SK-N-SH (cell line): Measurements from ENCODE around the gene TFPT. TPM values are rescaled to one million over a fixed set of nuclear protein-coding genes. Genes with fewer than 3 reads are reported as not detected.

Experiments used
- CTCF ChIA-PET: fragments of 300-600, 350-600 bp; formaldehyde crosslinking; extraction: SDS; loops from one replicate; lab custom pipeline; 2021; lab: Yijun Ruan, JAX
- POLR2A ChIA-PET: fragments of 350-600 bp; sonication (Branson Sonifier 250); formaldehyde crosslinking; extraction: SDS; loops from one replicate; lab custom pipeline; 2020; ENCODE audit warnings: antibody characterized with exemption, inconsistent platforms; lab: Yijun Ruan, JAX
- DNase-seq: peaks from one replicate; pipeline ENCODE4 v3.0.0; 2012
- H2AFZ ChIP-seq: fragments of 200-600 bp; sonication (generic); 2 replicates; pipeline ENCODE4 v1.8.1; 2016; ENCODE audit warnings: antibody characterized with exemption, mild to moderate bottlenecking, low read depth
- H3F3A ChIP-seq: fragments of 200-600 bp; sonication (generic); replicated peaks from 2 replicates; pipeline ENCODE3; 2016; ENCODE audit warnings: antibody characterized with exemption, mild to moderate bottlenecking; ENCODE audit not compliant: insufficient read depth
- H3K27ac ChIP-seq, 2 experiments: fragments of 200-500 bp in 1 of 2; fragments of 200-600 bp in 1 of 2; sonication (Bioruptor generic) in 1 of 2; sonication (generic), shearing (Covaris generic) in 1 of 2; 2 replicates each; pipeline versions ENCODE4 v1.5.1 to v1.6.1; 2014 to 2016; ENCODE audit warnings: low read depth in 2 of 2, inconsistent platforms in 1 of 2, low read length in 1 of 2, mild to moderate bottlenecking in 1 of 2, mixed read lengths in 1 of 2
- H3K27me3 ChIP-seq: fragments of 200-600 bp; sonication (generic), shearing (Covaris generic); 2 replicates; pipeline ENCODE4 v1.6.1; 2016; ENCODE audit warnings: mixed run types; ENCODE audit not compliant: insufficient read depth
- H3K36me3 ChIP-seq, 2 experiments: fragments of 200-500 bp in 1 of 2; fragments of 200-600 bp in 1 of 2; sonication (Bioruptor generic) in 1 of 2; sonication (generic) in 1 of 2; replicated peaks in 1 of 2; 2 replicates each; pipeline versions ENCODE3 to v1.5.1; 2014 to 2016; ENCODE audit warnings: low read length in 1 of 2, mild to moderate bottlenecking in 1 of 2; ENCODE audit not compliant: insufficient read depth in 2 of 2, control insufficient read depth in 1 of 2
- H3K4me1 ChIP-seq, 2 experiments: fragments of 200-500 bp in 1 of 2; fragments of 200-600 bp in 1 of 2; sonication (Bioruptor generic) in 1 of 2; sonication (generic), shearing (Covaris generic) in 1 of 2; 2 replicates each; pipeline versions ENCODE4 v1.5.1 to v1.6.1; 2014 to 2016; ENCODE audit warnings: low read depth in 1 of 2, low read length in 1 of 2, mixed run types in 1 of 2; ENCODE audit not compliant: insufficient read depth in 2 of 2, control insufficient read depth in 1 of 2
- H3K4me2 ChIP-seq: fragments of 200-600 bp; sonication (generic), shearing (Covaris generic); 2 replicates; pipeline ENCODE4 v1.6.1; 2017; ENCODE audit warnings: mixed run types
- H3K4me3 ChIP-seq, 2 experiments: fragments of 200-500 bp in 1 of 2; fragments of 200-600 bp in 1 of 2; sonication (Bioruptor generic) in 1 of 2; sonication (generic), shearing (Covaris generic) in 1 of 2; 2 replicates each; pipeline versions ENCODE4 v1.5.1 to v1.8.1; 2014 to 2016; ENCODE audit warnings: low read depth in 2 of 2, inconsistent platforms in 1 of 2, low read length in 1 of 2, mild to moderate bottlenecking in 1 of 2, mixed read lengths in 1 of 2, moderate library complexity in 1 of 2
- H3K79me2 ChIP-seq: fragments of 200-600 bp; sonication (generic); 2 replicates; pipeline ENCODE4 v1.8.1; 2017; ENCODE audit warnings: mild to moderate bottlenecking; ENCODE audit not compliant: insufficient read depth
- H3K9ac ChIP-seq: fragments of 200-600 bp; sonication (generic); 2 replicates; pipeline ENCODE4 v1.6.1; 2017; ENCODE audit warnings: mixed run types
- H3K9me2 ChIP-seq: fragments of 200-600 bp; sonication (generic); 2 replicates; pipeline ENCODE4 v1.6.1; 2017; ENCODE audit warnings: mixed run types
- H3K9me3 ChIP-seq: fragments of 200-600 bp; sonication (generic); 2 replicates; pipeline ENCODE4 v1.6.1; 2017; ENCODE audit warnings: mixed run types, mild to moderate bottlenecking, moderate library complexity
- H4K20me1 ChIP-seq: fragments of 200-600 bp; sonication (generic); 2 replicates; pipeline ENCODE4 v1.6.1; 2017; ENCODE audit warnings: mild to moderate bottlenecking, mixed run types; ENCODE audit not compliant: insufficient read depth
- CHD2 ChIP-seq: fragments of 150-350 bp; IDR thresholded peaks from 2 replicates; pipeline ENCODE4 v1.6.1; 2018; ENCODE audit warnings: low read length; ENCODE audit not compliant: partially characterized antibody
- EZH2phosphoT487 ChIP-seq: fragments of 200-600 bp; sonication (generic); IDR thresholded peaks from 2 replicates; pipeline ENCODE4 v1.6.1; 2017; ENCODE audit warnings: low read depth, mixed run types, mild to moderate bottlenecking, antibody characterized with exemption, moderate library complexity, borderline replicate concordance
- FOXJ3 ChIP-seq: sonication (generic); formaldehyde crosslinking; IDR thresholded peaks from 2 replicates; pipeline ENCODE4 v1.5.1; 2020; ENCODE audit warnings: mild to moderate bottlenecking, missing genetic modification reagents
- FOXM1 ChIP-seq: IDR thresholded peaks from 2 replicates; pipeline ENCODE4 v1.4.0; 2012; ENCODE audit warnings: low read depth, mild to moderate bottlenecking
- GABPA ChIP-seq: IDR thresholded peaks from 2 replicates; pipeline ENCODE4 v1.4.0; 2012; ENCODE audit warnings: low read depth, mild to moderate bottlenecking
- JUND ChIP-seq: IDR thresholded peaks from 2 replicates; pipeline ENCODE4 v1.4.0; 2012
- NFIC ChIP-seq: IDR thresholded peaks from 2 replicates; pipeline ENCODE4 v1.4.0; 2012; ENCODE audit warnings: borderline replicate concordance
- RAD21 ChIP-seq: IDR thresholded peaks from 2 replicates; pipeline ENCODE4 v1.6.1; 2012; ENCODE audit warnings: mild to moderate bottlenecking, low read length
- SIN3A ChIP-seq: IDR thresholded peaks from 2 replicates; pipeline ENCODE4 v1.6.1; 2012; ENCODE audit warnings: low read depth, mild to moderate bottlenecking, low read length, moderate library complexity, borderline replicate concordance
- SMC3 ChIP-seq: IDR thresholded peaks from 2 replicates; pipeline ENCODE4 v1.6.1; 2012; ENCODE audit warnings: low read depth, low read length, improper control_type of control experiment
- TAF1 ChIP-seq: IDR thresholded peaks from 2 replicates; pipeline ENCODE4 v1.6.1; 2012; ENCODE audit warnings: low read depth, mild to moderate bottlenecking, low read length, moderate library complexity, borderline replicate concordance
- YY1 ChIP-seq: IDR thresholded peaks from 2 replicates; pipeline ENCODE4 v1.4.0; 2012; ENCODE audit warnings: low read depth, mild to moderate bottlenecking
- WGBS: methylation state at CpG from one replicate; pipeline ENCODE4 v1.1.6; 2017; ENCODE audit warnings: low lambda C conversion rate; 5-methylcytosine and 5-hydroxymethylcytosine counted together
- polyA plus RNA-seq, 3 experiments: library from polyadenylated mRNA; depleted of rRNA; stranded (reverse); fragments of >200 nt; gene quantifications; 2 replicates each; pipeline ENCODE4 v1.2.3, GENCODE V29; 2012
- TF ChIP-seq, protein P1 (sequence below): fragments of 150-350 bp; IDR thresholded peaks from 2 replicates; pipeline ENCODE4 v1.6.1; 2016; ENCODE audit warnings: mild to moderate bottlenecking, low read depth, low read length
- TF ChIP-seq, protein P2 (sequence below): IDR thresholded peaks from 2 replicates; pipeline ENCODE4; 2012

The TFPT gene
- polyA plus RNA-seq, 1 of the 3 experiments (the other 2 are of a cell fraction): 49.7 TPM

DNA sequence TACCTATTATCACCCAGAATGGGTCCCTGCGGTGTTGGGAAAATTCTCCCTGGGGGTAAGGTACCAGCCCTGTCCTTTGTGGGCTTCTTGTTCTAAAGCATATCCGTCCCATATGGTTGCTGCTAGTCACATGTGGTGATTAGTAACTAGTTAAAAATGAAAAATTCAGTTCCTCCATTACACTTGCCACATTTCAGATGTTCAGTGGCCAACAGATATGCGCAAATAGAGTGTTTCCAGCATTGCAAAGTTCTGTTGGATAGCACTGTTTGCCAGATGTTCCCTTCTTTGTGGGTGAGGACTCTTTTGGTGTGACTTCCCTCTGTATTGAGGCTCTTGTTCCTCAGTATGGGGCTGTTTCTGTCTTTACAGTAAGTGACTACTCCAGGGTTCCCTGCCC lies 25.9 kb upstream of the TFPT start:
- H3K27ac ChIP-seq: no peak overlapping the region

DNA sequence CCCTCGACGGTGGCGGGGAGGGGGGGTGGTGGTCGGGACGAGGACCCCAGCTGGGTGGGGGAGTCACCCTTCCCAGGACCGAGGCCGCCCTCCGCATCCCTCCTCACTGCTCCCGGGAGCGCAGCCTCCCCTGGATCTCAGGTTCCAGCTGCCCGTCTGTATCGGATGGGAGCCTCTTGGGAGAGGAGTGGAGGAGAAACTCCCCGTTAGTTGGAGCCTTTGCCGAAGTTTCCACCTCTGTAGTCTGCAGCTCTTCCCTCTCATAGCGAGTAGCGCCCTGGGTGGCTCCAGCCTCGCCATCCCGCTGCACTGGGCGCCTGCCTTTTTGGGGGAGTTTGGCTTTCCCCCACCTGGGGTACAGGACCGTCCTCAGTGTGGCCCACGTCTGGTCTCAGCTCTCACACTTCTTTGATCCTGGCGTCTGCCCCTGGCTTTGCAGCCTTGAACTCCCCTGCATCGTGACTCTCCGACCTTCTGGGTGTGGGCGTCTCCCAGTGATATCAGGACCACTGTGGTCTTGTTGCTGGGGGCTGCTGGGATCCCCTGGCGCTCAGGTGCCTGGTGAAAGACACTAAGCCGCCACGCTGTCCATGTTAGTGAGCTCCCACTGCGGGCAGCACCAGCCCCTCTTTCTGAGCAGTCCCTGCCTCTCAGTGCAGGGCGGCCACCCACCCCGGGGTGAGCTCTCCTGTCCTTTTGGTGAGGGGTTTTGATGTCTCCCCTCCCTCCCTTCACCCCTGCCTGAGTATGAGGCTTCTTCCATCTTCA lies 23.2 kb upstream of the TFPT start:
- Histone ChIP-seq H3K9me3 (no peaks in the 10 kb centered on the region), H3F3A (no peaks in the 10 kb centered on the region), H3K9me2 (no peaks in the 10 kb centered on the region), H2AFZ (no peak overlapping the region), H3K9ac (peak overlapping the region; percentile 98), H3K36me3 (peaks cover 16 to 41% of the 10 kb centered on the region in 2 experiments), H4K20me1 (peaks cover 47% of the 10 kb centered on the region), H3K27me3 (no peaks in the 10 kb centered on the region), H3K4me3 (peak overlapping the region; percentile 76 to 86), H3K4me2 (peak overlapping the region; percentile 94), H3K79me2 (peaks cover 56% of the 10 kb centered on the region), H3K27ac (no peak overlapping the region; a peak in 1 of 4 replicates), H3K4me1 (peaks cover 0 to 24% of the 10 kb centered on the region in 2 experiments; a peak in 1 of 4 replicates)
- no peak for DNase-seq
- WGBS: 56% methylated on average over 14 of the region's 31 CpGs
- no peak for TF ChIP-seq JUND
- no peak for TF ChIP-seq SMC3
- TF ChIP-seq, protein P1, sequence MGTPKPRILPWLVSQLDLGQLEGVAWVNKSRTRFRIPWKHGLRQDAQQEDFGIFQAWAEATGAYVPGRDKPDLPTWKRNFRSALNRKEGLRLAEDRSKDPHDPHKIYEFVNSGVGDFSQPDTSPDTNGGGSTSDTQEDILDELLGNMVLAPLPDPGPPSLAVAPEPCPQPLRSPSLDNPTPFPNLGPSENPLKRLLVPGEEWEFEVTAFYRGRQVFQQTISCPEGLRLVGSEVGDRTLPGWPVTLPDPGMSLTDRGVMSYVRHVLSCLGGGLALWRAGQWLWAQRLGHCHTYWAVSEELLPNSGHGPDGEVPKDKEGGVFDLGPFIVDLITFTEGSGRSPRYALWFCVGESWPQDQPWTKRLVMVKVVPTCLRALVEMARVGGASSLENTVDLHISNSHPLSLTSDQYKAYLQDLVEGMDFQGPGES: no peak
- TF ChIP-seq CHD2: no peak
- TF ChIP-seq EZH2phosphoT487: no peak
- TF ChIP-seq RAD21: no peak
- TF ChIP-seq YY1: no peak
- TF ChIP-seq NFIC: no peak
- TF ChIP-seq FOXM1: no peak
- TF ChIP-seq TAF1: no peak
- no peak for TF ChIP-seq FOXJ3 (CRISPR knock-in tag)
- TF ChIP-seq, protein P2, sequence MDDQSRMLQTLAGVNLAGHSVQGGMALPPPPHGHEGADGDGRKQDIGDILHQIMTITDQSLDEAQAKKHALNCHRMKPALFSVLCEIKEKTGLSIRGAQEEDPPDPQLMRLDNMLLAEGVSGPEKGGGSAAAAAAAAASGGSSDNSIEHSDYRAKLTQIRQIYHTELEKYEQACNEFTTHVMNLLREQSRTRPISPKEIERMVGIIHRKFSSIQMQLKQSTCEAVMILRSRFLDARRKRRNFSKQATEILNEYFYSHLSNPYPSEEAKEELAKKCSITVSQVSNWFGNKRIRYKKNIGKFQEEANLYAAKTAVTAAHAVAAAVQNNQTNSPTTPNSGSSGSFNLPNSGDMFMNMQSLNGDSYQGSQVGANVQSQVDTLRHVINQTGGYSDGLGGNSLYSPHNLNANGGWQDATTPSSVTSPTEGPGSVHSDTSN: no peak
- TF ChIP-seq SIN3A: no peak
- CTCF ChIA-PET: interaction anchor here (0.9 to 1.5 kb wide), 5 partner anchors 20 to 93 kb away, joined by 3 to 5 read pairs (median 3); partner anchors contain the start of gene LENG1
- POLR2A ChIA-PET: interaction anchor here (3.0 kb wide), 1 partner anchor 23 kb away, joined by 30 read pairs; the partner anchor contains the start of genes PRPF31 and TFPT

More for the DNA sequence above, 25.9 kb upstream of the TFPT start:
- no peak overlapping the region for H3K9ac ChIP-seq
- H3K9me2 ChIP-seq: no peaks in the 10 kb centered on the region
- H3K36me3 ChIP-seq: peaks cover 25 to 67% of the 10 kb centered on the region in 2 experiments
- no peak overlapping the region for H2AFZ ChIP-seq
- ChIA-PET POLR2A (no interaction called here), CTCF (no interaction called here)
- H3K4me3 ChIP-seq: no peak overlapping the region
- H3K4me2 ChIP-seq: no peak overlapping the region
- WGBS: 97% methylated on average over 3 of the region's 3 CpGs
- H3K27me3 ChIP-seq: no peaks in the 10 kb centered on the region
- no peak for DNase-seq
- TF ChIP-seq, protein P1: no peak
- TF ChIP-seq CHD2: no peak
- TF ChIP-seq GABPA: no peak
- TF ChIP-seq FOXJ3 (CRISPR knock-in tag): no peak
- peaks cover 47% of the 10 kb centered on the region for H4K20me1 ChIP-seq
- no peaks in the 10 kb centered on the region for H3F3A ChIP-seq
- peaks cover 56% of the 10 kb centered on the region for H3K79me2 ChIP-seq
- H3K4me1 ChIP-seq: peaks cover 0 to 17% of the 10 kb centered on the region in 2 experiments; a peak in 1 of 4 replicates
- no peaks in the 10 kb centered on the region for H3K9me3 ChIP-seq
